SK-N-SH (cell line): ENCODE results near the gene OR4D1. TPM values are rescaled to one million over a fixed set of nuclear protein-coding genes. Genes with fewer than 3 reads are reported as not detected.

Experiments used
- CTCF ChIA-PET: fragments of 300-600, 350-600 bp; formaldehyde crosslinking; extraction: SDS; loops from one replicate; lab custom pipeline; 2021; lab: Yijun Ruan, JAX
- POLR2A ChIA-PET: fragments of 350-600 bp; sonication (Branson Sonifier 250); formaldehyde crosslinking; extraction: SDS; loops from one replicate; lab custom pipeline; 2020; ENCODE audit warnings: antibody characterized with exemption, inconsistent platforms; lab: Yijun Ruan, JAX
- DNase-seq: peaks from one replicate; pipeline ENCODE4 v3.0.0; 2012
- H2AFZ ChIP-seq: fragments of 200-600 bp; sonication (generic); 2 replicates; pipeline ENCODE4 v1.8.1; 2016; ENCODE audit warnings: antibody characterized with exemption, mild to moderate bottlenecking, low read depth
- H3F3A ChIP-seq: fragments of 200-600 bp; sonication (generic); replicated peaks from 2 replicates; pipeline ENCODE3; 2016; ENCODE audit warnings: antibody characterized with exemption, mild to moderate bottlenecking; ENCODE audit not compliant: insufficient read depth
- H3K27ac ChIP-seq, 2 experiments: fragments of 200-500 bp in 1 of 2; fragments of 200-600 bp in 1 of 2; sonication (Bioruptor generic) in 1 of 2; sonication (generic), shearing (Covaris generic) in 1 of 2; 2 replicates each; pipeline versions ENCODE4 v1.5.1 to v1.6.1; 2014 to 2016; ENCODE audit warnings: low read depth in 2 of 2, inconsistent platforms in 1 of 2, low read length in 1 of 2, mild to moderate bottlenecking in 1 of 2, mixed read lengths in 1 of 2
- H3K27me3 ChIP-seq: fragments of 200-600 bp; sonication (generic), shearing (Covaris generic); 2 replicates; pipeline ENCODE4 v1.6.1; 2016; ENCODE audit warnings: mixed run types; ENCODE audit not compliant: insufficient read depth
- H3K36me3 ChIP-seq, 2 experiments: fragments of 200-500 bp in 1 of 2; fragments of 200-600 bp in 1 of 2; sonication (Bioruptor generic) in 1 of 2; sonication (generic) in 1 of 2; replicated peaks in 1 of 2; 2 replicates each; pipeline versions ENCODE3 to v1.5.1; 2014 to 2016; ENCODE audit warnings: low read length in 1 of 2, mild to moderate bottlenecking in 1 of 2; ENCODE audit not compliant: insufficient read depth in 2 of 2, control insufficient read depth in 1 of 2
- H3K4me1 ChIP-seq, 2 experiments: fragments of 200-500 bp in 1 of 2; fragments of 200-600 bp in 1 of 2; sonication (Bioruptor generic) in 1 of 2; sonication (generic), shearing (Covaris generic) in 1 of 2; 2 replicates each; pipeline versions ENCODE4 v1.5.1 to v1.6.1; 2014 to 2016; ENCODE audit warnings: low read depth in 1 of 2, low read length in 1 of 2, mixed run types in 1 of 2; ENCODE audit not compliant: insufficient read depth in 2 of 2, control insufficient read depth in 1 of 2
- H3K4me2 ChIP-seq: fragments of 200-600 bp; sonication (generic), shearing (Covaris generic); 2 replicates; pipeline ENCODE4 v1.6.1; 2017; ENCODE audit warnings: mixed run types
- H3K4me3 ChIP-seq, 2 experiments: fragments of 200-500 bp in 1 of 2; fragments of 200-600 bp in 1 of 2; sonication (Bioruptor generic) in 1 of 2; sonication (generic), shearing (Covaris generic) in 1 of 2; 2 replicates each; pipeline versions ENCODE4 v1.5.1 to v1.8.1; 2014 to 2016; ENCODE audit warnings: low read depth in 2 of 2, inconsistent platforms in 1 of 2, low read length in 1 of 2, mild to moderate bottlenecking in 1 of 2, mixed read lengths in 1 of 2, moderate library complexity in 1 of 2
- H3K79me2 ChIP-seq: fragments of 200-600 bp; sonication (generic); 2 replicates; pipeline ENCODE4 v1.8.1; 2017; ENCODE audit warnings: mild to moderate bottlenecking; ENCODE audit not compliant: insufficient read depth
- H3K9ac ChIP-seq: fragments of 200-600 bp; sonication (generic); 2 replicates; pipeline ENCODE4 v1.6.1; 2017; ENCODE audit warnings: mixed run types
- H3K9me2 ChIP-seq: fragments of 200-600 bp; sonication (generic); 2 replicates; pipeline ENCODE4 v1.6.1; 2017; ENCODE audit warnings: mixed run types
- H3K9me3 ChIP-seq: fragments of 200-600 bp; sonication (generic); 2 replicates; pipeline ENCODE4 v1.6.1; 2017; ENCODE audit warnings: mixed run types, mild to moderate bottlenecking, moderate library complexity
- H4K20me1 ChIP-seq: fragments of 200-600 bp; sonication (generic); 2 replicates; pipeline ENCODE4 v1.6.1; 2017; ENCODE audit warnings: mild to moderate bottlenecking, mixed run types; ENCODE audit not compliant: insufficient read depth
- FOSL2 ChIP-seq: IDR thresholded peaks from 2 replicates; pipeline ENCODE4 v1.4.0; 2012; ENCODE audit warnings: low read depth, mild to moderate bottlenecking, moderate library complexity, borderline replicate concordance
- FOXJ3 ChIP-seq: sonication (generic); formaldehyde crosslinking; IDR thresholded peaks from 2 replicates; pipeline ENCODE4 v1.5.1; 2020; ENCODE audit warnings: mild to moderate bottlenecking, missing genetic modification reagents
- GABPA ChIP-seq: IDR thresholded peaks from 2 replicates; pipeline ENCODE4 v1.4.0; 2012; ENCODE audit warnings: low read depth, mild to moderate bottlenecking
- GATA2 ChIP-seq: sonication (generic); formaldehyde crosslinking; IDR thresholded peaks from 2 replicates; pipeline ENCODE4 v1.5.0; 2020; ENCODE audit warnings: mild to moderate bottlenecking, missing genetic modification reagents
- IRF3 ChIP-seq: fragments of 150-350 bp; IDR thresholded peaks from 2 replicates; pipeline ENCODE4 v1.6.1; 2016; ENCODE audit warnings: mild to moderate bottlenecking, low read depth, low read length
- JUND ChIP-seq: IDR thresholded peaks from 2 replicates; pipeline ENCODE4 v1.4.0; 2012
- MEF2A ChIP-seq: IDR thresholded peaks from 2 replicates; pipeline ENCODE4 v1.4.0; 2012; ENCODE audit warnings: low read depth, borderline replicate concordance
- NRF1 ChIP-seq: IDR thresholded peaks from 2 replicates; pipeline ENCODE4 v1.6.1; 2012; ENCODE audit warnings: low read depth, mild to moderate bottlenecking, low read length
- POLR2AphosphoS5 ChIP-seq: IDR thresholded peaks from 2 replicates; pipeline ENCODE4 v1.6.1; 2012; ENCODE audit warnings: low read depth, low read length
- RFX5 ChIP-seq: IDR thresholded peaks from 2 replicates; pipeline ENCODE4 v1.6.1; 2012; ENCODE audit warnings: mild to moderate bottlenecking, improper control_type of control experiment, low read length
- RXRA ChIP-seq: IDR thresholded peaks from 2 replicates; pipeline ENCODE4 v1.4.0; 2012; ENCODE audit warnings: low read depth, mild to moderate bottlenecking, borderline replicate concordance
- SIN3A ChIP-seq: IDR thresholded peaks from 2 replicates; pipeline ENCODE4 v1.6.1; 2012; ENCODE audit warnings: low read depth, mild to moderate bottlenecking, low read length, moderate library complexity, borderline replicate concordance
- TAF1 ChIP-seq: IDR thresholded peaks from 2 replicates; pipeline ENCODE4 v1.6.1; 2012; ENCODE audit warnings: low read depth, mild to moderate bottlenecking, low read length, moderate library complexity, borderline replicate concordance
- TCF12 ChIP-seq: IDR thresholded peaks from 2 replicates; pipeline ENCODE4 v1.4.0; 2012
- TEAD4 ChIP-seq: IDR thresholded peaks from 2 replicates; pipeline ENCODE4 v1.4.0; 2012; ENCODE audit warnings: mild to moderate bottlenecking, borderline replicate concordance; ENCODE audit not compliant: insufficient read depth
- USF2 ChIP-seq: fragments of 150-350 bp; IDR thresholded peaks from 2 replicates; pipeline ENCODE4 v1.6.1; 2017; ENCODE audit warnings: antibody characterized with exemption, low read length, low read depth, borderline replicate concordance
- YY1 ChIP-seq: IDR thresholded peaks from 2 replicates; pipeline ENCODE4 v1.4.0; 2012; ENCODE audit warnings: low read depth, mild to moderate bottlenecking
- WGBS: methylation state at CpG from one replicate; pipeline ENCODE4 v1.1.6; 2017; ENCODE audit warnings: low lambda C conversion rate; 5-methylcytosine and 5-hydroxymethylcytosine counted together
- polyA plus RNA-seq, 3 experiments: library from polyadenylated mRNA; depleted of rRNA; stranded (reverse); fragments of >200 nt; gene quantifications; 2 replicates each; pipeline ENCODE4 v1.2.3, GENCODE V29; 2012
- TF ChIP-seq, protein P1 (sequence below): IDR thresholded peaks from 2 replicates; pipeline ENCODE4 v1.4.0; 2012; ENCODE audit warnings: low read depth, borderline replicate concordance
- TF ChIP-seq, protein P2 (sequence below): IDR thresholded peaks from 2 replicates; pipeline ENCODE4 v1.6.1; 2012; ENCODE audit warnings: mild to moderate bottlenecking, low read depth, low read length, moderate library complexity

The OR4D1 gene
- polyA plus RNA-seq, 1 of the 3 experiments (the other 2 are of a cell fraction) = not detected

- POLR2A ChIA-PET = no interaction called here
- no peak overlapping the region for H3K4me3 ChIP-seq
- no peak overlapping the region for H2AFZ ChIP-seq
- H3K4me1 ChIP-seq = no peaks in the 10 kb centered on the region
- 0 out of 2 replicates have a peak, but pooled peaks cover 7% of the 10 kb centered on the region for H3K27me3 ChIP-seq
- H3K36me3 ChIP-seq = no peaks in the 10 kb centered on the region
- TF ChIP-seq RXRA (no peak), RFX5 (no peak), POLR2AphosphoS5 (no peak), MEF2A (no peak), JUND (no peak), NRF1 (no peak), FOSL2 (no peak), GABPA (no peak), TAF1 (no peak), TEAD4 (no peak), TCF12 (no peak), YY1 (no peak), GATA2 (CRISPR knock-in tag) (no peak), USF2 (no peak), IRF3 (no peak), SIN3A (no peak), FOXJ3 (CRISPR knock-in tag) (no peak)
- TF ChIP-seq, protein P1, sequence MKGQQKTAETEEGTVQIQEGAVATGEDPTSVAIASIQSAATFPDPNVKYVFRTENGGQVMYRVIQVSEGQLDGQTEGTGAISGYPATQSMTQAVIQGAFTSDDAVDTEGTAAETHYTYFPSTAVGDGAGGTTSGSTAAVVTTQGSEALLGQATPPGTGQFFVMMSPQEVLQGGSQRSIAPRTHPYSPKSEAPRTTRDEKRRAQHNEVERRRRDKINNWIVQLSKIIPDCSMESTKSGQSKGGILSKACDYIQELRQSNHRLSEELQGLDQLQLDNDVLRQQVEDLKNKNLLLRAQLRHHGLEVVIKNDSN = no peak
- TF ChIP-seq, protein P2, sequence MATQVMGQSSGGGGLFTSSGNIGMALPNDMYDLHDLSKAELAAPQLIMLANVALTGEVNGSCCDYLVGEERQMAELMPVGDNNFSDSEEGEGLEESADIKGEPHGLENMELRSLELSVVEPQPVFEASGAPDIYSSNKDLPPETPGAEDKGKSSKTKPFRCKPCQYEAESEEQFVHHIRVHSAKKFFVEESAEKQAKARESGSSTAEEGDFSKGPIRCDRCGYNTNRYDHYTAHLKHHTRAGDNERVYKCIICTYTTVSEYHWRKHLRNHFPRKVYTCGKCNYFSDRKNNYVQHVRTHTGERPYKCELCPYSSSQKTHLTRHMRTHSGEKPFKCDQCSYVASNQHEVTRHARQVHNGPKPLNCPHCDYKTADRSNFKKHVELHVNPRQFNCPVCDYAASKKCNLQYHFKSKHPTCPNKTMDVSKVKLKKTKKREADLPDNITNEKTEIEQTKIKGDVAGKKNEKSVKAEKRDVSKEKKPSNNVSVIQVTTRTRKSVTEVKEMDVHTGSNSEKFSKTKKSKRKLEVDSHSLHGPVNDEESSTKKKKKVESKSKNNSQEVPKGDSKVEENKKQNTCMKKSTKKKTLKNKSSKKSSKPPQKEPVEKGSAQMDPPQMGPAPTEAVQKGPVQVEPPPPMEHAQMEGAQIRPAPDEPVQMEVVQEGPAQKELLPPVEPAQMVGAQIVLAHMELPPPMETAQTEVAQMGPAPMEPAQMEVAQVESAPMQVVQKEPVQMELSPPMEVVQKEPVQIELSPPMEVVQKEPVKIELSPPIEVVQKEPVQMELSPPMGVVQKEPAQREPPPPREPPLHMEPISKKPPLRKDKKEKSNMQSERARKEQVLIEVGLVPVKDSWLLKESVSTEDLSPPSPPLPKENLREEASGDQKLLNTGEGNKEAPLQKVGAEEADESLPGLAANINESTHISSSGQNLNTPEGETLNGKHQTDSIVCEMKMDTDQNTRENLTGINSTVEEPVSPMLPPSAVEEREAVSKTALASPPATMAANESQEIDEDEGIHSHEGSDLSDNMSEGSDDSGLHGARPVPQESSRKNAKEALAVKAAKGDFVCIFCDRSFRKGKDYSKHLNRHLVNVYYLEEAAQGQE = no peak
- H3K4me2 ChIP-seq = no peak overlapping the region
- 67% methylated on average over 1 of the region's 1 CpG for WGBS
- H3K9me3 ChIP-seq = no peaks in the 10 kb centered on the region
- no peaks in the 10 kb centered on the region for H3K79me2 ChIP-seq
- H3K9ac ChIP-seq = no peak overlapping the region
- H3F3A ChIP-seq = no peaks in the 10 kb centered on the region
- H3K27ac ChIP-seq = no peak overlapping the region
- no peak for DNase-seq
- no peaks in the 10 kb centered on the region for H4K20me1 ChIP-seq
- H3K9me2 ChIP-seq = no peaks in the 10 kb centered on the region
- CTCF ChIA-PET = interaction anchor here (1.1 to 2.4 kb wide), 3 partner anchors 12 to 256 kb away, joined by 3 to 8 read pairs (median 3); no protein-coding TSS in a partner anchor
These were observed 39.0 kb upstream of the OR4D1 start for GRCh38 chr17:58109197-58109596.
